Thyroid gland (tissue), 4 donors: ENCODE data around the gene OR8B12. TPM values are rescaled to one million over a fixed set of nuclear protein-coding genes. Genes with fewer than 3 reads are reported as not detected.

ENCODE experiments used
- DNase-seq, 2 donors: peaks; one replicate each; pipeline ENCODE4 v3.0.0-alpha.2; 2019
- H3K27ac ChIP-seq, 3 donors: fragments of 200-600 bp; sonication (generic); 1 replicate in 2 of 3; 2 replicates in 1 of 3; pipeline ENCODE4 v1.5.1; 2016 to 2019; ENCODE audit warnings: mild to moderate bottlenecking in 1 of 3, moderate library complexity in 1 of 3
- H3K27me3 ChIP-seq: fragments of 200-600 bp; sonication (generic); one replicate; pipeline ENCODE4 v1.5.1; 2019
- H3K36me3 ChIP-seq, 2 donors: fragments of 200-600 bp; sonication (generic); one replicate each; pipeline ENCODE4 v1.5.1; 2016 to 2019
- H3K4me1 ChIP-seq, 2 donors: fragments of 200-600 bp; sonication (generic); one replicate each; pipeline ENCODE4 v1.5.1; 2017 to 2019
- H3K4me3 ChIP-seq, 3 donors: fragments of 200-600 bp; sonication (generic); replicated peaks in 1 of 3; 1 replicate in 2 of 3; 2 replicates in 1 of 3; pipeline ENCODE4 v1.5.1; 2016; ENCODE audit warnings: mild to moderate bottlenecking in 1 of 3
- H3K9me3 ChIP-seq: fragments of 200-600 bp; sonication (generic); one replicate; pipeline ENCODE4 v1.5.1; 2017
- CTCF ChIP-seq, 6 experiments: fragments of 200-600 bp in 3 of 6; fragments of 450-650 bp in 3 of 6; sonication (generic) in 3 of 6; IDR thresholded peaks; one replicate each; pipeline ENCODE4 v1.5.1; 2016 to 2019; ENCODE audit warnings: antibody characterized with exemption in 6 of 6, mild to moderate bottlenecking in 2 of 6, inconsistent platforms in 1 of 6, moderate library complexity in 1 of 6
- POLR2A ChIP-seq, 2 donors: fragments of 450-650 bp; IDR thresholded peaks; one replicate each; pipeline ENCODE4 v1.6.1; 2017; ENCODE audit warnings: antibody characterized with exemption in 2 of 2, mild to moderate bottlenecking in 2 of 2, moderate library complexity in 1 of 2
- WGBS, 2 donors: methylation state at CpG; one replicate each; pipeline ENCODE4 v1.1.5; 2017; 5-methylcytosine and 5-hydroxymethylcytosine counted together
- intact Hi-C: fragments of 100-400 bp; cut with DNase I; formaldehyde crosslinking; loops from one replicate; pipeline ENCODE4 v1.15.1; 2023
- total RNA-seq, 4 donors: library from RNA; depleted of rRNA; stranded (reverse); fragments of >200 nt; gene quantifications; one replicate each; pipeline ENCODE4 v1.2.3, GENCODE V29; 2016

Gene OR8B12
- total RNA-seq, result not detected

GRCh38 chr11:124543554-124543953 lies at the start of gene OR8B12:
OR8B12 (minus strand) TSS chr11:124543654; CDS start chr11:124543654, 0 bp downstream.
- Histone ChIP-seq H3K4me1 (no peaks in the 10 kb centered on the region), H3K27me3 (no peaks in the 10 kb centered on the region), H3K36me3 (no peaks in the 10 kb centered on the region), H3K27ac (no peak within 1 kb of the TSS), H3K4me3 (no peak within 1 kb of the TSS), H3K9me3 (no peaks in the 10 kb centered on the region)
- intact Hi-C loops, result no loop called here
- DNase-seq, result no peak
- 84 to 91% methylated on average over 5 of the region's 5 CpGs for WGBS, 2 donors
- no peak for TF ChIP-seq CTCF (IDR thresholded peaks at IDR 0.05)
- no peak for TF ChIP-seq POLR2A (IDR thresholded peaks at IDR 0.05)

- intact Hi-C loops, result no loop called here
Measured at GRCh38 chr11:124592627-124593026, 49.2 kb upstream of the OR8B12 start.

GRCh38 chr11:124591430-124591829 lies 48.0 kb upstream of the OR8B12 start:
- H3K9me3 ChIP-seq, result no peaks in the 10 kb centered on the region
- no peaks in the 10 kb centered on the region for H3K4me1 ChIP-seq
- H3K4me3 ChIP-seq, result no peak overlapping the region
- no peak overlapping the region for H3K27ac ChIP-seq
- intact Hi-C loops, result no loop called here
- no peaks in the 10 kb centered on the region for H3K36me3 ChIP-seq
- H3K27me3 ChIP-seq, result no peaks in the 10 kb centered on the region
- TF ChIP-seq POLR2A (IDR thresholded peaks at IDR 0.05), result no peak
- TF ChIP-seq CTCF (IDR thresholded peaks at IDR 0.05), result no peak
- no peak for DNase-seq
- 41 to 47% methylated on average over 2 of the region's 2 CpGs for WGBS, 2 donors

More at GRCh38 chr11:124592627-124593026, 49.2 kb upstream of the OR8B12 start:
- no peak for DNase-seq
- Histone ChIP-seq H3K4me3 (no peak overlapping the region), H3K36me3 (no peaks in the 10 kb centered on the region), H3K4me1 (no peaks in the 10 kb centered on the region), H3K9me3 (no peaks in the 10 kb centered on the region), H3K27me3 (no peaks in the 10 kb centered on the region), H3K27ac (no peak overlapping the region)
- WGBS, 2 donors, result 90 to 91% methylated on average over 6 of the region's 6 CpGs
- TF ChIP-seq POLR2A (IDR thresholded peaks at IDR 0.05), result no peak

- H3K27ac ChIP-seq, result no peak overlapping the region
- intact Hi-C loops, result no loop called here
- no peaks in the 10 kb centered on the region for H3K27me3 ChIP-seq
- H3K4me1 ChIP-seq, result no peaks in the 10 kb centered on the region
- H3K9me3 ChIP-seq, result no peaks in the 10 kb centered on the region
- WGBS, 2 donors, result 48% methylated on average over 3 of the region's 3 CpGs
- no peaks in the 10 kb centered on the region for H3K36me3 ChIP-seq
- TF ChIP-seq POLR2A (IDR thresholded peaks at IDR 0.05) (no peak), CTCF (IDR thresholded peaks at IDR 0.05) (peak in 4 of 6 experiments; percentile 43 to 57 (median 48))
- peak; percentile 64 to 76 for DNase-seq
- no peak overlapping the region for H3K4me3 ChIP-seq
Measured at GRCh38 chr11:124586238-124586860, 42.9 kb upstream of the OR8B12 start.

- no peak for DNase-seq
- 34 to 38% methylated on average over 4 of the region's 4 CpGs for WGBS, 2 donors
- Histone ChIP-seq H3K27ac (no peak overlapping the region), H3K27me3 (no peaks in the 10 kb centered on the region), H3K36me3 (no peaks in the 10 kb centered on the region), H3K4me3 (no peak overlapping the region), H3K9me3 (no peaks in the 10 kb centered on the region), H3K4me1 (no peaks in the 10 kb centered on the region)
- intact Hi-C loops, result loop anchor here (5.0 kb wide), 1 partner anchor 173 kb away; no protein-coding TSS in a partner anchor
- no peak for TF ChIP-seq POLR2A (IDR thresholded peaks at IDR 0.05)
- TF ChIP-seq CTCF (IDR thresholded peaks at IDR 0.05), result no peak
Measured at GRCh38 chr11:124584681-124585372, 41.4 kb upstream of the OR8B12 start.
